Endothelial cell of umbilical vein (primary cell): ENCODE data around the gene CNOT6L.

Source experiments
- CTCF ChIP-seq, 2 donors: IDR thresholded peaks; 1 replicate in 1 of 2; 2 replicates in 1 of 2; pipeline ENCODE4 v1.5.1; 2011; ENCODE audit warnings: low read length in 2 of 2, mild to moderate bottlenecking in 2 of 2, moderate library complexity in 2 of 2, control low read depth in 1 of 2, inconsistent platforms in 1 of 2, low read depth in 1 of 2; ENCODE audit not compliant: insufficient read depth in 1 of 2; ENCODE audit errors: extremely low read depth in 1 of 2
- EZH2 ChIP-seq: IDR thresholded peaks from 2 replicates; pipeline ENCODE4 v1.6.1; 2012; ENCODE audit warnings: borderline replicate concordance, low read depth, mild to moderate bottlenecking, moderate library complexity, low read length, inconsistent platforms; ENCODE audit not compliant: severe bottlenecking
- FOS ChIP-seq: IDR thresholded peaks from 2 replicates; pipeline ENCODE4 v1.6.1; 2011; ENCODE audit warnings: mild to moderate bottlenecking, low read length, moderate library complexity, borderline replicate concordance; ENCODE audit not compliant: insufficient read depth
- JUN ChIP-seq: IDR thresholded peaks from 2 replicates; pipeline ENCODE4 v1.6.1; 2011; ENCODE audit warnings: borderline replicate concordance, low read depth; ENCODE audit not compliant: insufficient read length, insufficient read depth
- MAX ChIP-seq: IDR thresholded peaks from 2 replicates; pipeline ENCODE4 v1.6.1; 2011; ENCODE audit not compliant: insufficient read depth, insufficient read length
- POLR2A ChIP-seq: IDR thresholded peaks from 2 replicates; pipeline ENCODE4 v1.6.1; 2012; ENCODE audit warnings: low read depth, mild to moderate bottlenecking, control low read depth, low read length
- POLR2AphosphoS5 ChIP-seq: IDR thresholded peaks from 2 replicates; pipeline ENCODE4 v1.6.1; 2012; ENCODE audit warnings: low read depth, mild to moderate bottlenecking, control low read depth, low read length, moderate library complexity; ENCODE audit not compliant: insufficient read depth

GRCh38 chr4:77826275-77826674, 7.1 kb upstream of the CNOT6L start:
- TF ChIP-seq EZH2 (no peak), POLR2AphosphoS5 (no peak), FOS (no peak), MAX (no peak), CTCF (IDR thresholded peaks at IDR 0.05; ENCODE audit: extremely low read depth in 1 of 2, insufficient read depth in 1 of 2, low read depth in 1 of 2, low read length in 2 of 2) (no peak), POLR2A (no peak), JUN (no peak)
